ENCODE measurements around the gene CDCP1. TPM values are rescaled to one million over a fixed set of nuclear protein-coding genes. Genes with fewer than 3 reads are reported as not detected.

Gene CDCP1, protein sequence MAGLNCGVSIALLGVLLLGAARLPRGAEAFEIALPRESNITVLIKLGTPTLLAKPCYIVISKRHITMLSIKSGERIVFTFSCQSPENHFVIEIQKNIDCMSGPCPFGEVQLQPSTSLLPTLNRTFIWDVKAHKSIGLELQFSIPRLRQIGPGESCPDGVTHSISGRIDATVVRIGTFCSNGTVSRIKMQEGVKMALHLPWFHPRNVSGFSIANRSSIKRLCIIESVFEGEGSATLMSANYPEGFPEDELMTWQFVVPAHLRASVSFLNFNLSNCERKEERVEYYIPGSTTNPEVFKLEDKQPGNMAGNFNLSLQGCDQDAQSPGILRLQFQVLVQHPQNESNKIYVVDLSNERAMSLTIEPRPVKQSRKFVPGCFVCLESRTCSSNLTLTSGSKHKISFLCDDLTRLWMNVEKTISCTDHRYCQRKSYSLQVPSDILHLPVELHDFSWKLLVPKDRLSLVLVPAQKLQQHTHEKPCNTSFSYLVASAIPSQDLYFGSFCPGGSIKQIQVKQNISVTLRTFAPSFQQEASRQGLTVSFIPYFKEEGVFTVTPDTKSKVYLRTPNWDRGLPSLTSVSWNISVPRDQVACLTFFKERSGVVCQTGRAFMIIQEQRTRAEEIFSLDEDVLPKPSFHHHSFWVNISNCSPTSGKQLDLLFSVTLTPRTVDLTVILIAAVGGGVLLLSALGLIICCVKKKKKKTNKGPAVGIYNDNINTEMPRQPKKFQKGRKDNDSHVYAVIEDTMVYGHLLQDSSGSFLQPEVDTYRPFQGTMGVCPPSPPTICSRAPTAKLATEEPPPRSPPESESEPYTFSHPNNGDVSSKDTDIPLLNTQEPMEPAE
- 0.04 TPM for total RNA-seq
- 1 to 10 TPM in 1 of 8 donors, under 1 TPM in 7; 0.30 to 1.9 (median 0.48) TPM for polyA plus RNA-seq (ENCODE audit: insufficient read depth in 1 of 8, insufficient read length in 8 of 8, low replicate concordance in 1 of 8)
- long read RNA-seq, donor 1, result 0 reads
- long read RNA-seq, donor 2, result 0 reads
- long read RNA-seq, donor 3, result 0 reads
- long read RNA-seq, donor 4, result 0 reads
- long read RNA-seq, donor 5, result 0 reads
- long read RNA-seq, donor 6, result 0 reads
- long read RNA-seq, donor 7, result 0 reads
- long read RNA-seq, donor 8, result 0 reads
- long read RNA-seq, donor 9, result 0 reads
- long read RNA-seq, donor 10, result 0 reads
- long read RNA-seq, donor 11, result 0 reads

DNA sequence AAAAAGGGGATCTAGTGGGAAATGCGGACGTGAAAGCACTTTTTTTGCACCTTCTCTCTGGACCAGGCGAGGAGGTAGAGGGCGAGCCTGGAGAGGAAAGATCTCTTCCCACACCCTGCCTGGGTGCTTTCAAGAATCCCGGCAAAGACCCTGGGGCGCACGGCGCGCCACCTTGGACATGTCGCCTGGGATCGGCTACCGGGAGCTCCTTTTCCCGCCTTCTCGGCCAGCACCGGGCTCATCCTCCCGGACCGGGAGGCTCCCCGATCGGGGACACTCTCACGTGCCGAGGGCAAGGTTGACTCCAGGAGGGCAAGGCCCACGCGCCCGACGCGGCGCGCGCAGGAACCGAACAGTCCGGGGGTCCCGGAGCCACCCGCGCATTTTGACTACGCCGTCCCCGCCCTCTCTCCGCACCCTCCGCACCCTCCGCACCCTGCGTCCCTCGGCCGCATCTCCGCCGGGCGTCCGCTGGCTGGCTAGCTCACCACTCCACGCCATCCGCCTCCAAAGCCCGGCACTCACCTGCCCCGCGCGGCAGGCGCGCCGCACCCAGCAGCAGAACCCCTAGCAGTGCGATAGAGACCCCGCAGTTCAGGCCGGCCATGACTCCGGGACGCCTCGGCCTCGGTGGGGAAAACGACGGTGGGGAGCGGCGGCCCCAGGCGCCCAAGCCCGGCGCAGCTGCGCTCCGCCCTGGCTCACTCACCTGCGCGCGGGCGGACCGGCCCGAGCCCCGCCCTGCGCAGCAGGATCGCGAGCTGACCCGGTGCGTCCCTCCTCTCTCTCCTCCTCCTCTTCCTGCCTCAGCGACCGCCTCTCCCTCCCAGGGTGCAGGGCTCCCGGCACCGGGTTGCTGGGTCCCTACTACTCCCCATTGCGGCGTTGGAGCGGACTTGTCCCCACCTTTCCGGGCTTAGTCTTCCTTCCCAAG, at the start of gene CDCP1:
CDCP1 (minus strand) TSS at position 698 of the 934 bp plus-strand sequence; CDS start at position 607, 91 bp downstream.
- Histone ChIP-seq H3K36me3 (ENCODE audit: control insufficient read depth, insufficient read depth, low read length) (no peaks in the 10 kb centered on the region), H3K4me1 (ENCODE audit: control insufficient read depth, insufficient read depth, low read length) (peaks cover 10% of the 10 kb centered on the region), H3K4me3 (ENCODE audit: low read length) (peak within 1 kb of the TSS; percentile 31), H3K27me3 (ENCODE audit: control insufficient read depth, insufficient read depth, low read length) (peaks cover 62% of the 10 kb centered on the region), H3K9me3 (replicated peaks; ENCODE audit: control insufficient read depth, low read depth, low read length) (peaks cover 3% of the 10 kb centered on the region), H3K27ac (ENCODE audit: low read length) (no peak within 1 kb of the TSS)
- under 1% methylated on average over 92 of the region's 92 CpGs for WGBS (ENCODE audit: insufficient coverage)
- DNase-seq, result no peak

DNA sequence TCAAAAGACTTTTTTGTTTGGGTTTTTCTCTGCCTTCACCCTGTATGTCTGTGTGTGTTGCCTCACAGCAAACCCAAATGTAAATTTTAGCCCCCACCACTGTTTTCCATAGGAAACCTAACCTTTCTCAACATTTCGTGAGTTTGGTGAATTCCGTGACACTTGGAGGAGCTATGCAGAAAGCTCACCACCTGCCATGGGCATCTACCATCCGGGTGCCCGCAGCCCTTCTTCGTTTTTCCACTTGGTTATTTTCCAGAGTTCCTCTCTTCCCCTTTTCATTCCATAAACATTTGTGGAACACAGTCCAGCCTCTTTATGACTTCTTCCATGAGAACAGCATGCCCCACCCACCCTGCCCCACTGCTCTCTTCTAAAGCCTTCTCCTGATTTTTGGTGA, 48.6 kb upstream of the CDCP1 start:
- H3K4me1 ChIP-seq (ENCODE audit: control insufficient read depth, insufficient read depth, low read length), result no peaks in the 10 kb centered on the region
- H3K9me3 ChIP-seq (replicated peaks; ENCODE audit: control insufficient read depth, low read depth, low read length), result no peaks in the 10 kb centered on the region
- no peaks in the 10 kb centered on the region for H3K36me3 ChIP-seq (ENCODE audit: control insufficient read depth, insufficient read depth, low read length)
- peaks cover 11% of the 10 kb centered on the region for H3K27me3 ChIP-seq (ENCODE audit: control insufficient read depth, insufficient read depth, low read length)
- no peak overlapping the region for H3K27ac ChIP-seq (ENCODE audit: low read length)
- WGBS (ENCODE audit: insufficient coverage), result 93% methylated on average over 3 of the region's 5 CpGs
- DNase-seq, result no peak
- H3K4me3 ChIP-seq (ENCODE audit: low read length), result no peak overlapping the region

DNA sequence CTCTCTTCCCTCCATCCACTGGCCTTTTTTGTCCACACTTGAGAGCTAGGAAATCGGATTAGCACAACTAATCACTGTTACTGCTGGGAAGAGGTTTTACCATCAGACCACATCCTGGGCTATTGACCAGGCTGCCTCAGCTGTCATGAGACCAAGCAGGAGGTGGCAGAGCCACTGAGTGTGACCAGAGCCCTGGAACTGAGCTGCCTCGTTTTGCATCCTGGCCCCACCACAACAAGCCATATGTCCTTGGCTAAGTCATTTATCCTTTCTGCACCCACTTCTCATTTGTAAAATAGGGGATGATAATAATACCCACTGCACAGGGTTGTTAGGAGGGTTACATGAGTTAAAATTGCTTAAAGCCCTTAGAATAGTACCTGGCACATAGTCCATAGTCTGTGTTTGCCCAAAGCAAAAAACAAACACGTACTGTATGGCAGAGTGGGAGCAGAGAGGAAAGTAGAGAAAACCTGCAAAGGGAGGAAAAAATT, 45.8 kb upstream of the CDCP1 start:
- Histone ChIP-seq H3K36me3 (ENCODE audit: control insufficient read depth, insufficient read depth, low read length) (no peaks in the 10 kb centered on the region), H3K27ac (ENCODE audit: low read length) (no peak overlapping the region), H3K4me1 (ENCODE audit: control insufficient read depth, insufficient read depth, low read length) (no peaks in the 10 kb centered on the region), H3K4me3 (ENCODE audit: low read length) (no peak overlapping the region), H3K27me3 (ENCODE audit: control insufficient read depth, insufficient read depth, low read length) (peaks cover 3% of the 10 kb centered on the region), H3K9me3 (replicated peaks; ENCODE audit: control insufficient read depth, low read depth, low read length) (no peaks in the 10 kb centered on the region)
- 67% methylated on average over 1 of the region's 3 CpGs for WGBS (ENCODE audit: insufficient coverage)
- no peak for DNase-seq

DNA sequence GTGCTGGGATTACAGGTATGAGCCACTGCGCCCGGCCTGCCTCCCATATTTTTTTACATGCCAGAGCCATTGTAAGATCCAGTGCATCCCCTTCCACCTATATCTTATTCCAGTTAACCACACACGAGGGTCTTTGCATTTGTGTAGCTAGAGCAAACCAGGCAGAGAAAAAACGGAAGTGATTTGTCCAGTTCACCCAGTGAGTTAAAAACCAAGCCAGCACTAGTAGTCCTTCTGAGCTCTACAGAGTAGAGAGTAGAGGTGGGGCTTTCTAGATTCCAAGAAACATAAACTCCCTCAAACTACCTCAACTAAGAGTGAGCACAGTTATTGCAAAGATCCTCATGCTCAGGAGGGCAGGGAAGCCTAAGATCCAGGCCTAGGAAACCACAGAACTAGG, 45.2 kb upstream of the CDCP1 start:
- H3K4me3 ChIP-seq (ENCODE audit: low read length), result no peak overlapping the region
- peaks cover 3% of the 10 kb centered on the region for H3K27me3 ChIP-seq (ENCODE audit: control insufficient read depth, insufficient read depth, low read length)
- DNase-seq, result no peak
- WGBS (ENCODE audit: insufficient coverage), result no CpG with 5 or more reads among the region's 4 CpGs
- no peaks in the 10 kb centered on the region for H3K4me1 ChIP-seq (ENCODE audit: control insufficient read depth, insufficient read depth, low read length)
- no peaks in the 10 kb centered on the region for H3K9me3 ChIP-seq (replicated peaks; ENCODE audit: control insufficient read depth, low read depth, low read length)
- H3K36me3 ChIP-seq (ENCODE audit: control insufficient read depth, insufficient read depth, low read length), result no peaks in the 10 kb centered on the region
- H3K27ac ChIP-seq (ENCODE audit: low read length), result no peak overlapping the region

DNA sequence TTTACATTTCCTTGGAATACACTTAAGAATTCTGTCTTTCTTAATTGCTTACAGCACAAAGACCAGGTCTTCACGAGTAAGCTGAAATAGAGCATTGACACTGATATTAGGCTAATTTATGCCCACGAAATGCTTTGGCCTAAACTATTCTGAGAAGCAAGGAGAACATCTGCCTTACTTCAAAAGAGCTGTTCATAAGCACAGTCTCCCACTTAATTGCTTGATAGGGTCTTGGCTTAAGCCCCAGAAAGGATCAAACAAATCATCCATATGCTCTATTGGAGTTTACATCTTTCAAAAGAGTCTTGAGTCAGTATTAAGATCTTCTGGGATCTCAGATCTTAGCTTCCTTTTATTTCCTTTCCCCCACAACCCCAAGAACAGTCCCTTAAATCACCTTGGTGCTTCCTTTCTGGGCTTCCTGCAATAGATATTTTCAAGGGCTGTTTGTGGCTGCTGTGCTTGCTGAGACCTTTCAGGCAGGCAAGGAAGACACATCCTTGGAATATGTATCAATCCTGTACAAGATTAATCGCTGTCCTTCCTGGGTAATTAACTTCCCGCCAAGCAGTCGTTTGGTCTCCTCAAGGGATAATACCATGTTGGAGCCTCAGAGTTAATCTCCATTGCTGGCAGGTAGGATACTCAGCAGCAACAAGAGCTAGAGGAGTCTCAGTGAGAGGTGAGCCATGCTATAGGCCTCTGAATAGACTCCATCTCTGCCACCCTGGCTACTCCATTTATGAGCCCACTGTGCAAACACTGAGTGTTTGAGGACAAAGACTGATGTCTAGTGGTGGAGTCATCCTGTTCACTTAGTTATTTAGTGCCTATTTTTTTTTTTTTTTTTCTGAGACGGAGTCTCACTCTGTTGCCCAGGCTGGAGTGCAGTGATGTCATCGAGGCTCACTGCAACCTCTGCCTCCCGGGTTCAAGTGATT, 42.8 kb upstream of the CDCP1 start:
- H3K27me3 ChIP-seq (ENCODE audit: control insufficient read depth, insufficient read depth, low read length), result peaks cover 3% of the 10 kb centered on the region
- H3K4me3 ChIP-seq (ENCODE audit: low read length), result no peak overlapping the region
- no peaks in the 10 kb centered on the region for H3K9me3 ChIP-seq (replicated peaks; ENCODE audit: control insufficient read depth, low read depth, low read length)
- no peaks in the 10 kb centered on the region for H3K4me1 ChIP-seq (ENCODE audit: control insufficient read depth, insufficient read depth, low read length)
- 60% methylated on average over 5 of the region's 8 CpGs for WGBS (ENCODE audit: insufficient coverage)
- DNase-seq, result no peak
- no peaks in the 10 kb centered on the region for H3K36me3 ChIP-seq (ENCODE audit: control insufficient read depth, insufficient read depth, low read length)
- no peak overlapping the region for H3K27ac ChIP-seq (ENCODE audit: low read length)

DNA sequence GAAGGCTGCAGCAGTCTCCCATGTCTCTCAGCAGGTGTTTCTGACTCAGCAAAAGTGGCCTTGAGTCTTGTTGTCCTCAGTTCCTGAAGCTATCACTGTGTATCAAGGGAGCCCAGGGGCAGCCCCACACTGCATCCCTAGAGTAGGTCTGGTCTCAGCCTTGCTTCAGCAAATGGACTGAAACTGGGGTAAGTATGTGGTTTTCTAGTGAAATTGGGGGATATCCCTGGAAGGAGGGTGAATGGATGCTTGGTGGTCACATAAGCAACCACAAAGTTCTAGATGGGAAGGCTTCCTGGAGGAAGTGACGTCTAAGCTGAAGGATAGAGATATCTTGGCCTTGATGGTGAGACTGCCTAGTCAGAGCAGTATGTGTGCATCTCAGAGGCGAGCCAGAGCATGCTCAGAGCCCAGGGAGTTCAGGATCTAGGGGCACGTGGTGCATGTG, 41.5 kb upstream of the CDCP1 start:
- WGBS (ENCODE audit: insufficient coverage), result 67% methylated on average over 3 of the region's 3 CpGs
- no peak for DNase-seq
- H3K27ac ChIP-seq (ENCODE audit: low read length), result no peak overlapping the region
- no peaks in the 10 kb centered on the region for H3K36me3 ChIP-seq (ENCODE audit: control insufficient read depth, insufficient read depth, low read length)
- H3K4me3 ChIP-seq (ENCODE audit: low read length), result no peak overlapping the region
- no peaks in the 10 kb centered on the region for H3K9me3 ChIP-seq (replicated peaks; ENCODE audit: control insufficient read depth, low read depth, low read length)
- no peaks in the 10 kb centered on the region for H3K27me3 ChIP-seq (ENCODE audit: control insufficient read depth, insufficient read depth, low read length)
- peaks cover 9% of the 10 kb centered on the region for H3K4me1 ChIP-seq (ENCODE audit: control insufficient read depth, insufficient read depth, low read length)

DNA sequence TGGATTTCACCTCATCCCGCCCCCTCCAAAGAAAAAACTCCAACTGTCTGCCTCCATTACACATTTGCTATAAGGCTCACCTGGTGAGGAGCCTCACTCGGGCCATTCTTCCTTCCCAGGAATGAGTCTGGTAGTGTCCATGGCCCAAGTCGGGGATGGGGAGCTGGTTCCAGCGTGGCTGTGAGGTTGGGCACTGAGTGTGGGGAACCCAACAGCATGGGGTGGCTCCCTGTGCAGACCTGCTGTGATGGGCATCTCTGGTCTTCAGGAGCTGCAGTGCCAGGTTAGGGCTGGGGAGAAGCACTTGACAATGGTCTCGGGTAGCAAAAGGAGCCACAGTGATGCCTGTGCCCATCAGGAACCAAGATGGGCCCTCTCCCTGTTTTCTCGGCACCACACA, 40.7 kb upstream of the CDCP1 start:
- H3K27ac ChIP-seq (ENCODE audit: low read length), result no peak overlapping the region
- H3K9me3 ChIP-seq (replicated peaks; ENCODE audit: control insufficient read depth, low read depth, low read length), result no peaks in the 10 kb centered on the region
- WGBS (ENCODE audit: insufficient coverage), result 93% methylated on average over 2 of the region's 6 CpGs
- no peak for DNase-seq
- H3K27me3 ChIP-seq (ENCODE audit: control insufficient read depth, insufficient read depth, low read length), result no peaks in the 10 kb centered on the region
- peaks cover 10% of the 10 kb centered on the region for H3K4me1 ChIP-seq (ENCODE audit: control insufficient read depth, insufficient read depth, low read length)
- no peak overlapping the region for H3K4me3 ChIP-seq (ENCODE audit: low read length)
- no peaks in the 10 kb centered on the region for H3K36me3 ChIP-seq (ENCODE audit: control insufficient read depth, insufficient read depth, low read length)

DNA sequence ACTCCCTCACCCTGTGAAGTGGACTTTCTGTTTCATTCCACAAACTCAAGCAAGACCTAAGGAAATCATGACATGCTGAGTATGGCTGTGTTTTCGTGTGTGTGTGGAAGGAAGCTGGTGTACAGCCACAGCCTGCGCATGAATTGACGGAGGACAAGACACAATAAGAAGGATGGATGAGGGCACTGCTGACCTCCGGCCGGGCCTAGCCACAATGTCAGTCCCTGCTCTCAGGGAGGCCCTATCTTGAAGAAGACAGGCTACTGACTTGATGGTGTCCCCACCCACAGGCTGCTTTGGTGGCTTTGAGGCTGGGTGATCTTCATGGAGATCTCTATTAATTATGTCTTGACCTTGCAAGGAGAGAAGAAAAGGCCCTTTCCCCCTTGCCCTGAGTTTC, 39.3 kb upstream of the CDCP1 start:
- Histone ChIP-seq H3K9me3 (replicated peaks; ENCODE audit: control insufficient read depth, low read depth, low read length) (no peaks in the 10 kb centered on the region), H3K27ac (ENCODE audit: low read length) (no peak overlapping the region), H3K27me3 (ENCODE audit: control insufficient read depth, insufficient read depth, low read length) (no peaks in the 10 kb centered on the region), H3K4me1 (ENCODE audit: control insufficient read depth, insufficient read depth, low read length) (peaks cover 15% of the 10 kb centered on the region), H3K36me3 (ENCODE audit: control insufficient read depth, insufficient read depth, low read length) (no peaks in the 10 kb centered on the region), H3K4me3 (ENCODE audit: low read length) (no peak overlapping the region)
- 90% methylated on average over 5 of the region's 5 CpGs for WGBS (ENCODE audit: insufficient coverage)
- no peak for DNase-seq

Data from muscle of leg (tissue), 16 donors.